ENCODE results near the gene ZBTB24.
"Not testable (repeated sequence)": the region's sequence is repeated elsewhere in the genome, so short reads cannot be mapped to it uniquely, and the experiment has no call there.

ZBTB24 gene

DNA sequence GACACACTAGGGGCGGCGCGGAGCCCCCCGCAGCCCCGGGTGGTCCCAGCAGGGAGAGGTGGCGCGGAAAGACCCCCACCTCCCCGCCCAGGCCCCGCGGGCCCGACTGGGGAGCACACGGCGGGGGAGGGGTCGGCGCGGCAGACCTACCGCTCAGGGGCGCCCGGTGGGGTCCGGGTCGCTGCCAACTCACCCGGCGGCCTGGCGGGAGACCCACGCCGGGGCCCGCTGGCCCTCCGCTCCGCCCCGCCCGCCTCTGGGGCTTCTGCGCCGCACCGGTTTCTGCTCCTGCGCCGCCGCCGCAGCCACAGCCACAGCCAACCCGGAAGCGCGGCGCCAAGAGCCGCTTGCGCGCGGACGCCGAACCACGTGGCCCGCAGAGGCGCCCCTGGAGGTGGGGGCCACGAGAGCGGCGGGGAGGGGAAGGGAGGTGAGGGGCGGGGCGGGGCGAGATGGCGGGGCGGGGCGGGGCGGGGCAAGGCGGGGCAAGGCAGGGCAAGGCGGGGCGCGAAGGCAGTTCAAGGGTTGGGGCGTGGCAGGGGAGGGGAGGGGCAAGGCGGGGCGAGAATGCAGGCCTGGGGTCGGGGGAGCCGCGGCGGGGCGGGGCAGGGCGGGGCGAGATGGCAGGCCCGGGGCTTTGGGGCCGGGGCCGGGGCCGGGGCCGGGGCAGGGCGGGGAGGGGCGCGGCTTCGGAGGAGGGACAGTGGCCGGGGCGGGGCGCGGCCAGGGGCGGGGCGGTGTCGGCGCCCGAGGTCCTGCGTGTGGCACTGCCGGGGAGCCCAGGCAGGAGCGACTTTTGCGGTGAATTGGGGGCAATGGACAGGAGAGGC, at the start of gene ZBTB24:
TSS of gene ZBTB24 (minus strand) at position 315 of the 830 bp plus-strand sequence. CDS start 1,193 bp downstream, outside the sequence.
- peak; percentile 72 for DNase-seq (ENCODE audit: low read depth)

GRCh38 chr6:109531446-109531845, 48.4 kb upstream of the ZBTB24 start:
- DNase-seq (ENCODE audit: low read depth) = no peak

- DNase-seq (ENCODE audit: low read depth) = no peak
These were observed 45.0 kb upstream of the ZBTB24 start for GRCh38 chr6:109527989-109528388.

DNA sequence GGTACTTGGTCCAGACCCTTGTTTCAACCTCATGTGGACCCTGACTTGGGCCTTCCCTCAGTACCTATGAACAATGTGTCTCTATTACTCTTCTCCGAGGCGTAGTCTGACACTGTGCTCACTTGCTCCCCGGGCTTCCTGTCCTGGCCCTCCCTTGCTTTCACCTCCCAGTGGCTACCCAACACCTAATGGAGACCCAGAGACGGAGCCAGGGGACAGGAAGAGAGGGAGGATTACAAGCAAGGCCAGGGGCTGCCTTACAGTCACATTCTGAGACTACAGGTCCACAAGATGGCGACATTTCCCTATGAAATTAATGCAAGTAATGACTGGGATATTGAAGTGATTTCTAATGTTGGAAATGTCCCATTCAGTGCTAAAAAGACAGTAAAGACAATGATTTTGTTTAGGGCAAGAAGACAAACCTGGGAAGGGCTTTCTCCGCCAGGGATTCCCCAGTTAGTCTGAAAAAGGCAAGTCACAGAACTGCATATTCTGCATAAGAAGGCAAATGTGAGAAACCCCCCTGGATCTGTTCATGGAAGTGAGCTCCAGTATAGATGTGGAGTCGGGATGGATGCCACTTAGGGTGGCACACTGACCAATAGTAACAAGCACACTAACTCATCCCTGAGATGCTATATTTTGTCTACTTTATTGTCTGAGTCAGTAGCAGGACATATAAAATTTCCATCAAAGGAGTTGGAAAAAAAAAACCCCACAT, 44.0 kb upstream of the ZBTB24 start:
- no peak for DNase-seq (ENCODE audit: low read depth)

- no peak for DNase-seq (ENCODE audit: low read depth)
These were observed 41.1 kb upstream of the ZBTB24 start for GRCh38 chr6:109524129-109524528.

GRCh38 chr6:109523478-109523877, 40.5 kb upstream of the ZBTB24 start:
- no peak for DNase-seq (ENCODE audit: low read depth)

GRCh38 chr6:109521080-109521479, 38.1 kb upstream of the ZBTB24 start:
- DNase-seq (ENCODE audit: low read depth) = no peak

GRCh38 chr6:109519647-109520046, 36.6 kb upstream of the ZBTB24 start:
- not testable (repeated sequence) for DNase-seq (ENCODE audit: low read depth)

DNA sequence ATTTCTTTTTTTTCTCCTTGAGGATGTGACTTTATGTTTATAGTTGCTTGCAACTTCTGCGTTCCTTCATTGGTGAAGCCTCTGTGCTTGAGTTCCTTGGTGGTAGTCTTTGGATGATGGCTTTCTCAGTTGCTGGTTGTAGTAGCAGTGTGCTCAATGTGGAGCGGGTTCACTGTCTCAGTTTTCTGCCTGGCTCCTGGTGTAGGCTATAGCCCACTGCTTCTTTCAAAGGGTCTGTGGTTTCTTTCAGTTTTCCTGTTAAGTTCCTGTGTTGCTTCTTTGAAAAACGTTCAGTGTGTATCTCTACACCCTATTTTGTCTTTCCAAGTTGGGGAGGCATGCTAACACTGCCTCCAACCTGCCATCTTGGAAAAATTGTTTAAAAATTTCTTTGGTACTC, 33.9 kb upstream of the ZBTB24 start:
- DNase-seq (ENCODE audit: low read depth) = no peak

GRCh38 chr6:109515781-109516409, 32.9 kb upstream of the ZBTB24 start:
- DNase-seq (ENCODE audit: low read depth) = no peak

DNA sequence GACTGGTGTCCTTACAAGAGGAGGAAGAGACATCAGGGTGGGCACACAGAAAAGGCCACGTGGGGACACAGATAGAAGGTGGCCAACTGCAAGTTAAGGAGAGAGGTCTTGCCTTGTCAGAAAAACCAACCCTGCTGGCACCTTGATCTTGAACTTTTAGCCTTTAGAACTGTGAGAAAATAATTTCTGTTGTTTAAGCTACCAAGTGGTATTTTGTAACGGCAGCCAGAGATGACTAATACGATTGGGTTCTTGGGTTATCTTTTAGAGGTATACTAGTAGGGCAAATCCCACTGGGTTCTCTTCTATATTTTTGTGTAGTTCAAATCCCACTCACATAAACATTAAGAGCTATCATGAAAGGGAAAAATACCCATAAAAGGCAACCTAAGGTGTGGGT, 31.9 kb upstream of the ZBTB24 start:
- DNase-seq (ENCODE audit: low read depth) = no peak

- DNase-seq (ENCODE audit: low read depth) = no peak
These were observed 30.6 kb upstream of the ZBTB24 start for GRCh38 chr6:109513571-109514071.

DNA sequence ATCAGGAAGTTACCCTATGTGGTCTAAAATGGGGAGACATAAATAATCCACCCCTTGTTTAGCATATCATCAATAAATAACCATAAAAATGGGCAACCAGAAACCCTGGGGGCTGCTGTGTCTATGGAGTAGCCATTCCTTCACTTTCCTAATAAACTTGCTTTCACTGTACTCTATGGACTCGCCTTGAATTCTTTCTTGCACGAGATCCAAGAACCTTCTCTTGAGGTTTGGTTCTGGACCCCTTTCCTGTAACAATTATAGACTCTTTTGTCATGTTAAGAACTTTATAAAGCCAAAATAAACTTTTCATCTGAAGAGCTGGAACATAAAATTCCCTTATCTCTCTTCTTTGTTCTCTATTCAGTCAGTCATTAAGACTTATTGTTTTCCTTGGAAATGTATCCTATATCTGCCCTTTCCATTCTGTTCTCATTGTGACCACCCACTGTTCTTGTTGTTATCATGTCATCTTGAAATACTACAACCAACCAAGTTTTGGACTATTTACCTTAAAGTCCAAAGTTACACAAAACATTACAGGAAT, 29.3 kb upstream of the ZBTB24 start:
- DNase-seq (ENCODE audit: low read depth) = no peak

DNA sequence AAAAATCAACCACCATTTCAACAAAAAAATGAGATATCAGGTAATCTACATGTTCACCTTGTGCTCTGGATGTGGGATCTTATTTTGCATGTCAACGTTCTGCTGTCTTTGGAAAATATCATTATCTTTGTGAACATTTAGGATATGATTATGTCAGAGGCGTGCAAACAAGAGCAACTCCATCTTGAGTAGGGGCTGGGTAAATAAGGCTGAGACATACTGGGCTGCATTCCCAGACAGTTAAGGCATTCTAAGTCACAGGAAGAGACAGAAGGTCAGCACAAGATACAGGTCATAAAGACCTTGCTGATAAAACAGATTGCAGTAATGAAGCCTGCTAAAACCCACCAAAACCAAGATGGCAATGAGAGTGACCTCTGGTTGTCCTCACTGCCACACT, 28.8 kb upstream of the ZBTB24 start:
- DNase-seq (ENCODE audit: low read depth) = no peak

- DNase-seq (ENCODE audit: low read depth) = no peak
These were observed 27.3 kb upstream of the ZBTB24 start for GRCh38 chr6:109510358-109510757.

- DNase-seq (ENCODE audit: low read depth) = no peak
These were observed 25.3 kb upstream of the ZBTB24 start for GRCh38 chr6:109508166-109508860.

GRCh38 chr6:109507490-109508072, 24.6 kb upstream of the ZBTB24 start:
- no peak for DNase-seq (ENCODE audit: low read depth)

- DNase-seq (ENCODE audit: low read depth) = no peak
These were observed 23.8 kb upstream of the ZBTB24 start for GRCh38 chr6:109506841-109507240.

DNA sequence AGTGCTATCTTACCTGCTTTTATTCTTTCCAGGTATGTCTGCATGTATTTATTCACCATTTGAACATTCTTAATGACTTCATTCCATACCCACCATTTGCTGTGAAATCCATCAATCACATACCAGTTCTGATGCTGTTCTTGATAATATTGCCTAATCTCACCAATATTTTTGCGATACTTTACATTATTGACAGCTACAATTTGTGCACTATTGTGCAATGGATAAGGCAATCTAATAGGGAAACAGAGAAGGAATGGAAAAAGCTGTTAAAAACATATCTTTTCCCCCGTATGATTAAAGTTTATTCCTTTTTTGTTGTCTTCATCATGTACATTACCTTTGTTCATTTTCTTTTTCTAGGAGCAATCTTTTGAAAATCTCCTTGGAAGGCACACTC, 23.3 kb upstream of the ZBTB24 start:
- no peak for DNase-seq (ENCODE audit: low read depth)

- no peak for DNase-seq (ENCODE audit: low read depth)
These were observed 20.6 kb upstream of the ZBTB24 start for GRCh38 chr6:109503327-109504224.
